ENCODE measurements around the gene KCNAB1. TPM values are rescaled to one million over a fixed set of nuclear protein-coding genes. Genes with fewer than 3 reads are reported as not detected.
"Not testable (repeated sequence)": the region's sequence is repeated elsewhere in the genome, so short reads cannot be mapped to it uniquely, and the experiment has no call there.

KCNAB1 gene
- total RNA-seq, 2 experiments from 2014 or later, result not detected

GRCh38 chr3:156090126-156090525, 30.3 kb upstream of the KCNAB1 start:
- Histone ChIP-seq H3K4me3 (ENCODE audit: low read depth, low read length, poor library complexity, severe bottlenecking) (no peak overlapping the region), H3K27ac (ENCODE audit: low read depth, low read length, poor library complexity, severe bottlenecking) (no peak overlapping the region), H3K36me3 (ENCODE audit: insufficient read depth, low read length) (no peaks in the 10 kb centered on the region), H3K9me2 (ENCODE audit: insufficient read depth, low read length) (no peaks in the 10 kb centered on the region), H3K4me1 (ENCODE audit: insufficient read depth, low read length, poor library complexity, severe bottlenecking) (no peaks in the 10 kb centered on the region), H3K9me3 (ENCODE audit: low read length) (no peaks in the 10 kb centered on the region), H4K20me1 (ENCODE audit: insufficient read depth, low read length) (no peaks in the 10 kb centered on the region), H2AFZ (ENCODE audit: low read length) (no peak overlapping the region), H3K4me2 (ENCODE audit: low read length) (no peak overlapping the region), H3K79me2 (ENCODE audit: insufficient read depth, low read depth, low read length) (no peaks in the 10 kb centered on the region)
- POLR2A ChIA-PET, result interaction anchor here (0.6 to 1.9 kb wide), 4 partner anchors 8 to 1257 kb away, joined by 3 to 6 read pairs (median 4); no protein-coding TSS in a partner anchor
- no peak for DNase-seq (ENCODE audit: low spot score)
- intact Hi-C loops (cut with micrococcal nuclease; ENCODE audit: unreplicated experiment), result no loop called here
- CTCF ChIA-PET (ENCODE audit: unreplicated experiment), result no interaction called here
- BruUV-seq (replicated peaks), result no TSS peak
- TF ChIP-seq EZH2phosphoT487 (IDR thresholded peaks at IDR 0.05; ENCODE audit: borderline replicate concordance, low read depth, low read length) (no peak), CTCF (conservative IDR thresholded peaks at IDR 0.05; ENCODE audit: low read length) (no peak)

GRCh38 chr3:156093964-156094363, 26.4 kb upstream of the KCNAB1 start:
- Histone ChIP-seq H4K20me1 (ENCODE audit: insufficient read depth, low read length) (no peaks in the 10 kb centered on the region), H3K4me3 (ENCODE audit: low read depth, low read length, poor library complexity, severe bottlenecking) (no peak overlapping the region), H3K9me3 (ENCODE audit: low read length) (no peaks in the 10 kb centered on the region), H2AFZ (ENCODE audit: low read length) (no peak overlapping the region), H3K27ac (ENCODE audit: low read depth, low read length, poor library complexity, severe bottlenecking) (no peak overlapping the region), H3K4me1 (ENCODE audit: insufficient read depth, low read length, poor library complexity, severe bottlenecking) (no peaks in the 10 kb centered on the region), H3K36me3 (ENCODE audit: insufficient read depth, low read length) (no peaks in the 10 kb centered on the region), H3K9me2 (ENCODE audit: insufficient read depth, low read length) (no peaks in the 10 kb centered on the region), H3K79me2 (ENCODE audit: insufficient read depth, low read depth, low read length) (no peaks in the 10 kb centered on the region), H3K4me2 (ENCODE audit: low read length) (no peak overlapping the region)
- BruUV-seq (replicated peaks), result no TSS peak
- intact Hi-C loops (cut with micrococcal nuclease; ENCODE audit: unreplicated experiment), result no loop called here
- no peak for DNase-seq (ENCODE audit: low spot score)
- TF ChIP-seq EZH2phosphoT487 (IDR thresholded peaks at IDR 0.05; ENCODE audit: borderline replicate concordance, low read depth, low read length) (no peak), CTCF (conservative IDR thresholded peaks at IDR 0.05; ENCODE audit: low read length) (no peak)
- POLR2A ChIA-PET, result no interaction called here
- CTCF ChIA-PET (ENCODE audit: unreplicated experiment), result no interaction called here

- BruUV-seq (replicated peaks), result no TSS peak
Measured at GRCh38 chr3:156094391-156094790, 26.0 kb upstream of the KCNAB1 start.

GRCh38 chr3:156095652-156096051, 24.7 kb upstream of the KCNAB1 start:
- H3K9me3 ChIP-seq (ENCODE audit: low read length); H3K4me2 ChIP-seq (ENCODE audit: low read length); intact Hi-C loops (cut with micrococcal nuclease; ENCODE audit: unreplicated experiment); H3K4me3 ChIP-seq (ENCODE audit: low read depth, low read length, poor library complexity, severe bottlenecking); H3K27ac ChIP-seq (ENCODE audit: low read depth, low read length, poor library complexity, severe bottlenecking); H3K79me2 ChIP-seq (ENCODE audit: insufficient read depth, low read depth, low read length); H3K36me3 ChIP-seq (ENCODE audit: insufficient read depth, low read length); DNase-seq (ENCODE audit: low spot score); H4K20me1 ChIP-seq (ENCODE audit: insufficient read depth, low read length); H2AFZ ChIP-seq (ENCODE audit: low read length); CTCF ChIA-PET (ENCODE audit: unreplicated experiment); H3K9me2 ChIP-seq (ENCODE audit: insufficient read depth, low read length); BruUV-seq (replicated peaks); H3K4me1 ChIP-seq (ENCODE audit: insufficient read depth, low read length, poor library complexity, severe bottlenecking): not testable (repeated sequence)
- POLR2A ChIA-PET, result interaction anchor here (0.7 kb wide), 1 partner anchor 21 kb away, joined by 3 read pairs; no protein-coding TSS in a partner anchor

More at GRCh38 chr3:156094391-156094790, 26.0 kb upstream of the KCNAB1 start:
- Histone ChIP-seq H3K9me3 (ENCODE audit: low read length) (no peaks in the 10 kb centered on the region), H3K4me3 (ENCODE audit: low read depth, low read length, poor library complexity, severe bottlenecking) (no peak overlapping the region), H4K20me1 (ENCODE audit: insufficient read depth, low read length) (no peaks in the 10 kb centered on the region), H3K9me2 (ENCODE audit: insufficient read depth, low read length) (no peaks in the 10 kb centered on the region), H3K36me3 (ENCODE audit: insufficient read depth, low read length) (no peaks in the 10 kb centered on the region), H2AFZ (ENCODE audit: low read length) (no peak overlapping the region), H3K27ac (ENCODE audit: low read depth, low read length, poor library complexity, severe bottlenecking) (no peak overlapping the region), H3K79me2 (ENCODE audit: insufficient read depth, low read depth, low read length) (no peaks in the 10 kb centered on the region), H3K4me1 (ENCODE audit: insufficient read depth, low read length, poor library complexity, severe bottlenecking) (no peaks in the 10 kb centered on the region), H3K4me2 (ENCODE audit: low read length) (no peak overlapping the region)
- no peak for TF ChIP-seq CTCF (conservative IDR thresholded peaks at IDR 0.05; ENCODE audit: low read length)
- TF ChIP-seq EZH2phosphoT487 (IDR thresholded peaks at IDR 0.05; ENCODE audit: borderline replicate concordance, low read depth, low read length), result no peak
- DNase-seq (ENCODE audit: low spot score), result no peak
- intact Hi-C loops (cut with micrococcal nuclease; ENCODE audit: unreplicated experiment), result no loop called here
- ChIA-PET CTCF (ENCODE audit: unreplicated experiment) (no interaction called here), POLR2A (no interaction called here)

Measured in OCI-LY7 (cell line).